ENCODE results near the gene GALNT5. TPM values are rescaled to one million over a fixed set of nuclear protein-coding genes. Genes with fewer than 3 reads are reported as not detected.

The GALNT5 gene
- total RNA-seq, 1 donor, result under 0.01 TPM

- Histone ChIP-seq H3K9me3 (ENCODE audit: low read depth, low read length) (no peaks in the 10 kb centered on the region), H3K4me3 (ENCODE audit: low read length) (no peak overlapping the region), H3K27me3 (ENCODE audit: insufficient read depth, low read length) (peaks cover 6% of the 10 kb centered on the region), H3K4me1 (ENCODE audit: insufficient read depth, low read length) (no peaks in the 10 kb centered on the region)
Measured at GRCh38 chr2:157238296-157238695, 19.2 kb upstream of the GALNT5 start.

- H3K27me3 ChIP-seq (ENCODE audit: insufficient read depth, low read length), result no peaks in the 10 kb centered on the region
- no peaks in the 10 kb centered on the region for H3K9me3 ChIP-seq (ENCODE audit: low read depth, low read length)
- H3K4me1 ChIP-seq (ENCODE audit: insufficient read depth, low read length), result no peaks in the 10 kb centered on the region
- H3K4me3 ChIP-seq (ENCODE audit: low read length), result no peak overlapping the region
Measured at GRCh38 chr2:157244691-157245090, 12.8 kb upstream of the GALNT5 start.

- no peaks in the 10 kb centered on the region for H3K9me3 ChIP-seq (ENCODE audit: low read depth, low read length)
- no peaks in the 10 kb centered on the region for H3K27me3 ChIP-seq (ENCODE audit: insufficient read depth, low read length)
- H3K4me3 ChIP-seq (ENCODE audit: low read length), result no peak overlapping the region
- H3K4me1 ChIP-seq (ENCODE audit: insufficient read depth, low read length), result no peaks in the 10 kb centered on the region
Measured at GRCh38 chr2:157245144-157245840, 12.2 kb upstream of the GALNT5 start.

GRCh38 chr2:157245846-157246764, 11.4 kb upstream of the GALNT5 start:
- Histone ChIP-seq H3K4me3 (ENCODE audit: low read length) (no peak overlapping the region), H3K4me1 (ENCODE audit: insufficient read depth, low read length) (no peaks in the 10 kb centered on the region), H3K27me3 (ENCODE audit: insufficient read depth, low read length) (no peaks in the 10 kb centered on the region), H3K9me3 (ENCODE audit: low read depth, low read length) (no peaks in the 10 kb centered on the region)

GRCh38 chr2:157246765-157247407, 10.6 kb upstream of the GALNT5 start:
- H3K9me3 ChIP-seq (ENCODE audit: low read depth, low read length), result no peaks in the 10 kb centered on the region
- H3K4me3 ChIP-seq (ENCODE audit: low read length), result no peak overlapping the region
- H3K4me1 ChIP-seq (ENCODE audit: insufficient read depth, low read length), result no peaks in the 10 kb centered on the region
- no peaks in the 10 kb centered on the region for H3K27me3 ChIP-seq (ENCODE audit: insufficient read depth, low read length)

GRCh38 chr2:157250836-157251235, 6.7 kb upstream of the GALNT5 start:
- no peaks in the 10 kb centered on the region for H3K9me3 ChIP-seq (ENCODE audit: low read depth, low read length)
- H3K4me3 ChIP-seq (ENCODE audit: low read length), result no peak overlapping the region
- no peaks in the 10 kb centered on the region for H3K27me3 ChIP-seq (ENCODE audit: insufficient read depth, low read length)
- H3K4me1 ChIP-seq (ENCODE audit: insufficient read depth, low read length), result no peaks in the 10 kb centered on the region

GRCh38 chr2:157251932-157252331, 5.6 kb upstream of the GALNT5 start:
- H3K9me3 ChIP-seq (ENCODE audit: low read depth, low read length), result no peaks in the 10 kb centered on the region
- no peaks in the 10 kb centered on the region for H3K4me1 ChIP-seq (ENCODE audit: insufficient read depth, low read length)
- H3K4me3 ChIP-seq (ENCODE audit: low read length), result no peak overlapping the region
- no peaks in the 10 kb centered on the region for H3K27me3 ChIP-seq (ENCODE audit: insufficient read depth, low read length)

GRCh38 chr2:157252529-157252928, 5.0 kb upstream of the GALNT5 start:
- Histone ChIP-seq H3K27me3 (ENCODE audit: insufficient read depth, low read length) (no peaks in the 10 kb centered on the region), H3K4me3 (ENCODE audit: low read length) (no peak overlapping the region), H3K9me3 (ENCODE audit: low read depth, low read length) (no peaks in the 10 kb centered on the region), H3K4me1 (ENCODE audit: insufficient read depth, low read length) (no peaks in the 10 kb centered on the region)

GRCh38 chr2:157254041-157254440, 3.5 kb upstream of the GALNT5 start:
- Histone ChIP-seq H3K27me3 (ENCODE audit: insufficient read depth, low read length) (no peaks in the 10 kb centered on the region), H3K9me3 (ENCODE audit: low read depth, low read length) (no peaks in the 10 kb centered on the region), H3K4me3 (ENCODE audit: low read length) (no peak overlapping the region), H3K4me1 (ENCODE audit: insufficient read depth, low read length) (no peaks in the 10 kb centered on the region)

GRCh38 chr2:157255746-157256145, 1.8 kb upstream of the GALNT5 start:
- no peak overlapping the region for H3K4me3 ChIP-seq (ENCODE audit: low read length)
- no peaks in the 10 kb centered on the region for H3K9me3 ChIP-seq (ENCODE audit: low read depth, low read length)
- no peaks in the 10 kb centered on the region for H3K27me3 ChIP-seq (ENCODE audit: insufficient read depth, low read length)
- H3K4me1 ChIP-seq (ENCODE audit: insufficient read depth, low read length), result no peaks in the 10 kb centered on the region

GRCh38 chr2:157256626-157257025, 879 bp upstream of the GALNT5 start:
- Histone ChIP-seq H3K4me3 (ENCODE audit: low read length) (no peak overlapping the region), H3K27me3 (ENCODE audit: insufficient read depth, low read length) (no peaks in the 10 kb centered on the region), H3K4me1 (ENCODE audit: insufficient read depth, low read length) (no peaks in the 10 kb centered on the region), H3K9me3 (ENCODE audit: low read depth, low read length) (no peaks in the 10 kb centered on the region)

- H3K27me3 ChIP-seq (ENCODE audit: insufficient read depth, low read length), result no peaks in the 10 kb centered on the region
- H3K4me1 ChIP-seq (ENCODE audit: insufficient read depth, low read length), result no peaks in the 10 kb centered on the region
- H3K4me3 ChIP-seq (ENCODE audit: low read length), result no peak overlapping the region
- H3K9me3 ChIP-seq (ENCODE audit: low read depth, low read length), result no peaks in the 10 kb centered on the region
Measured at GRCh38 chr2:157258520-157259326, 1.2 kb downstream of the GALNT5 start.

- H3K9me3 ChIP-seq (ENCODE audit: low read depth, low read length), result no peaks in the 10 kb centered on the region
- H3K4me1 ChIP-seq (ENCODE audit: insufficient read depth, low read length), result no peaks in the 10 kb centered on the region
- no peak overlapping the region for H3K4me3 ChIP-seq (ENCODE audit: low read length)
- H3K27me3 ChIP-seq (ENCODE audit: insufficient read depth, low read length), result no peaks in the 10 kb centered on the region
Measured at GRCh38 chr2:157259386-157259785, 1.9 kb downstream of the GALNT5 start.

GRCh38 chr2:157259960-157260359, 2.5 kb downstream of the GALNT5 start:
- H3K4me3 ChIP-seq (ENCODE audit: low read length), result no peak overlapping the region
- no peaks in the 10 kb centered on the region for H3K27me3 ChIP-seq (ENCODE audit: insufficient read depth, low read length)
- no peaks in the 10 kb centered on the region for H3K9me3 ChIP-seq (ENCODE audit: low read depth, low read length)
- no peaks in the 10 kb centered on the region for H3K4me1 ChIP-seq (ENCODE audit: insufficient read depth, low read length)

Measured in mononuclear cell (primary cell).